A549 treated with Hydrocortisone at 1 μM for 4 hours (cell line): ENCODE measurements around the gene TNK2. TPM values are rescaled to one million over a fixed set of nuclear protein-coding genes. Genes with fewer than 3 reads are reported as not detected.

Experiments used
- total RNA-seq: library from RNA; stranded (reverse); fragments of 200-300 nt; extraction: Qiagen RNA extraction; gene quantifications from 5 replicates; pipeline ENCODE4 v1.2.3, GENCODE V29; 2022

TNK2 gene
- 22.6 to 27.7 TPM (median 23.2 TPM) in 5 replicates for total RNA-seq

DNA sequence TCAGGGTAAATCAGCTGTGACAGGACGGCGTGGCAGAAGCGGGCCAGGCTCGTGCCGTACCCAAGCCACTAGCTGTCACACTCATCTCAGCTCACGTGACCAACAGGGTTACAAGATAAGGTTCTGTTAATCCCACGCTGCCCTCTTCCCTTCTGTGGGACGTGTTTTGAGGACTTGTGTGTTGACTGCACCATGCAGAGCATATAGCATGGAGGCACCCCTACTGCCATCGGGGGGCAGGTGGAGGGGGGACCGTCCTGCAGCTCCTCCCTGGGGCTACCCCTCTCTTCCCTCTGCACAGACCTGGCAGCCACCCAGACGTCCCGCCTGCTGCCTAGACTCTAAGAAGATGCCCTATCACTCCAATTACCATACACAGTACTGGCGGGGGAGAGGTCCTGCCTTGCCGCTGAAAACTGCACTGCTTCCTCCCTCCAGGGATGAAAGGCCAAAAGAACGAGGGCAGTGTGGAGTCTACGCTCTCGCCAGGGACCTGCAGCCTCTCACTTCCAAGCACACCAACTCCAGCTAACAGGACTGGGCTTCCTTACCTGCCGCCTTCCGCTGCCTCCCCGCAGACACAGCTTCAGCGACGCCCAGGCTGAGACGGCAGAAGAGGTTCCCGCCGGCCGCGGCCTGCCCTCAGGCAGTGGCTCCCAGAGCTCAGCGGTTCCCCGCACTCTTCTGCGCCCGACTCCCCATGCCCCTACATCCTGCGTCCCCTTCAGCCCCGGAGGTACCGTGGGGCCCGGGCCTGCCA is at the start of gene TNK2:
Gene TNK2, minus strand, starts transcription at position 618 of the 760 bp plus-strand sequence. CDS start 19,963 bp downstream, outside the sequence.

Other genes starting within 250 kb of the TNK2 start
- gene MUC20, start 187.6 kb downstream of the TNK2 start, total RNA-seq: 0.28 to 1.0 TPM (median 0.55 TPM) in 5 replicates
- 0.02 to 0.08 TPM (median 0.05 TPM) in 4 of 5 replicates, not detected in the other for gene MUC4, start 96.6 kb downstream of the TNK2 start, total RNA-seq
- 77.8 to 118 TPM (median 88.0 TPM) in 5 replicates for gene TFRC, start 173.5 kb upstream of the TNK2 start, total RNA-seq